OCI-M2 (cell line): ENCODE measurements around the gene MBNL3.
"Not testable (repeated sequence)": the region's sequence is repeated elsewhere in the genome, so short reads cannot be mapped to it uniquely, and the experiment has no call there.

ENCODE experiments used
- DNase-seq: peaks from one replicate; lab custom pipeline; 2025; ENCODE audit not compliant: unreplicated experiment; lab: John Stamatoyannopoulos, UW

Gene MBNL3

GRCh38 chrX:132384301-132384700, 104.5 kb downstream of the MBNL3 start:
- DNase-seq: no peak

- DNase-seq: no peak
These were observed 106.8 kb downstream of the MBNL3 start for GRCh38 chrX:132382068-132382467.

- DNase-seq: no peak
These were observed 110.6 kb downstream of the MBNL3 start for GRCh38 chrX:132378281-132378680.

- DNase-seq: no peak
These were observed 112.9 kb downstream of the MBNL3 start for GRCh38 chrX:132375941-132376340.

GRCh38 chrX:132373610-132374009, 115.2 kb downstream of the MBNL3 start:
- no peak for DNase-seq

GRCh38 chrX:132369617-132370326, 119.1 kb downstream of the MBNL3 start:
- no peak for DNase-seq

GRCh38 chrX:132367984-132368383, 120.9 kb downstream of the MBNL3 start:
- DNase-seq: no peak

- DNase-seq: no peak
These were observed 121.5 kb downstream of the MBNL3 start for GRCh38 chrX:132367314-132367713.

GRCh38 chrX:132365490-132365889, 123.3 kb downstream of the MBNL3 start:
- no peak for DNase-seq

GRCh38 chrX:132364313-132364712, 124.5 kb downstream of the MBNL3 start:
- DNase-seq: no peak

GRCh38 chrX:132353430-132353829, 135.4 kb downstream of the MBNL3 start:
- DNase-seq: no peak

GRCh38 chrX:132336172-132336571, 152.7 kb downstream of the MBNL3 start:
- no peak for DNase-seq

- no peak for DNase-seq
These were observed 155.5 kb downstream of the MBNL3 start for GRCh38 chrX:132333351-132333750.

GRCh38 chrX:132331532-132331931, 157.3 kb downstream of the MBNL3 start:
- DNase-seq: no peak

GRCh38 chrX:132331000-132331399, 157.8 kb downstream of the MBNL3 start:
- DNase-seq: no peak

- DNase-seq: no peak
These were observed 158.6 kb downstream of the MBNL3 start for GRCh38 chrX:132330156-132330729.

GRCh38 chrX:132326960-132327359, 161.9 kb downstream of the MBNL3 start:
- DNase-seq: not testable (repeated sequence)
